Smooth muscle cell (in vitro differentiated cells): ENCODE data around the gene NDUFC1. TPM values are rescaled to one million over a fixed set of nuclear protein-coding genes. Genes with fewer than 3 reads are reported as not detected.

Experiments
- DNase-seq: peaks from one replicate; lab custom pipeline; 2025; ENCODE audit not compliant: unreplicated experiment; lab: John Stamatoyannopoulos, UW
- H2AFZ ChIP-seq: fragments of 200-600 bp; sonication (generic); 2 replicates; pipeline ENCODE4 v1.6.0; 2016; ENCODE audit warnings: antibody characterized with exemption, low read depth, mild to moderate bottlenecking
- H3F3A ChIP-seq: fragments of 200-600 bp; sonication (generic); 2 replicates; pipeline ENCODE4 v1.6.0; 2017; ENCODE audit warnings: antibody characterized with exemption, low read depth
- H3K27ac ChIP-seq: fragments of 200-600 bp; sonication (generic); 2 replicates; pipeline ENCODE4 v1.5.1; 2016; ENCODE audit warnings: low read depth, mild to moderate bottlenecking
- H3K27me3 ChIP-seq: fragments of 200-600 bp; sonication (generic); 2 replicates; pipeline ENCODE4 v1.6.1; 2016; ENCODE audit warnings: low read depth, mild to moderate bottlenecking
- H3K36me3 ChIP-seq: fragments of 200-600 bp; sonication (generic); 2 replicates; pipeline ENCODE4 v1.5.1; 2016; ENCODE audit warnings: low read depth
- H3K4me1 ChIP-seq: fragments of 200-600 bp; sonication (generic); 2 replicates; pipeline ENCODE4 v1.5.1; 2016; ENCODE audit warnings: low read depth
- H3K4me2 ChIP-seq: fragments of 200-600 bp; sonication (generic); 2 replicates; pipeline ENCODE4 v1.6.0; 2016; ENCODE audit warnings: mild to moderate bottlenecking
- H3K4me3 ChIP-seq: fragments of 200-600 bp; sonication (generic); 2 replicates; pipeline ENCODE4 v1.5.1; 2016; ENCODE audit warnings: mild to moderate bottlenecking
- H3K79me2 ChIP-seq: fragments of 200-600 bp; sonication (generic); 2 replicates; pipeline ENCODE4 v1.6.0; 2016; ENCODE audit warnings: low read depth, mild to moderate bottlenecking
- H3K9ac ChIP-seq: fragments of 200-600 bp; sonication (generic); 2 replicates; pipeline ENCODE4 v1.6.0; 2016; ENCODE audit warnings: low read depth
- H3K9me3 ChIP-seq: fragments of 200-600 bp; sonication (generic); replicated peaks from 2 replicates; pipeline ENCODE4 v1.5.1; 2016; ENCODE audit warnings: low read depth
- H4K20me1 ChIP-seq: fragments of 200-600 bp; sonication (generic); 2 replicates; pipeline ENCODE4 v1.6.0; 2016; ENCODE audit warnings: low read depth
- CTCF ChIP-seq: fragments of 200-600 bp; sonication (generic); IDR thresholded peaks from 2 replicates; pipeline ENCODE4 v1.5.1; 2017; ENCODE audit warnings: borderline replicate concordance, mild to moderate bottlenecking, antibody characterized with exemption; ENCODE audit not compliant: insufficient read depth, poor library complexity, severe bottlenecking
- WGBS: methylation state at CpG from one replicate; pipeline ENCODE4 v1.1.7; 2016; ENCODE audit warnings: low lambda C conversion rate; 5-methylcytosine and 5-hydroxymethylcytosine counted together
- polyA plus RNA-seq: library from polyadenylated mRNA; unstranded; fragments of >200 nt; fragmentation: Nextera tagmentation; extraction: Ambion mirVana; gene quantifications from 2 replicates; pipeline ENCODE4 v1.2.1, GENCODE V29; 2016
- total RNA-seq: library from RNA; depleted of rRNA; stranded (reverse); fragments of >200 nt; gene quantifications from 2 replicates; pipeline ENCODE4 v1.2.3, GENCODE V29; 2014

Gene NDUFC1
- total and polyA plus RNA-seq, 2 experiments from 2014 or later = 56.8 to 169 TPM

DNA sequence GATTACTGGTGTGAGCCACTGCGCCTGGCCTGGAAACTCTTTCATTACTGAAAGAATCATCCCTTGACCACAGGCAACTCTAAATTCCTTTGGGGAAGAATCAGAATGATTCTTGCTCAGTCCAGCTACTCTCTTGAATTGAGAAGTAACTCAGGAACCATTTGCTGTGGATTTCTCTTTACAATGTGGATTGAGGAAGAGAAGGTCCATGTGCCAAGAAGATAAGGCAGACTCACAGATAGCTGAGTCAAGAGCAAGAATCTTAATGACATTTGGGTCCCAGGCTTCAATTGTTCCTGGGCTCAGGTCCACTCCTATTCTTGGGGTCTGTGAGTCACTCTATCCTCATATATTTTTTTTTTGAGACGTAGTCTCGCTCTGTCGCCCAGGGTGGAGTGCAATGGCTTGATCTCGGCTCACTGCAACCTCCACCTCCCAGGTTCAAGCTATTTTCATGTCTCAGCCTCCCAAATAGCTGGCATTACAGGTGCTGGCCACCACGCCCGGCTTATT, 16.0 kb downstream of the NDUFC1 start:
- Histone ChIP-seq H3K4me2 (no peak overlapping the region), H3K36me3 (no peaks in the 10 kb centered on the region), H3K27me3 (no peaks in the 10 kb centered on the region), H3K9me3 (no peaks in the 10 kb centered on the region), H3F3A (no peaks in the 10 kb centered on the region), H2AFZ (no peak overlapping the region), H4K20me1 (no peaks in the 10 kb centered on the region), H3K27ac (no peak overlapping the region), H3K9ac (no peak overlapping the region), H3K4me3 (no peak overlapping the region), H3K4me1 (no peaks in the 10 kb centered on the region), H3K79me2 (no peaks in the 10 kb centered on the region)
- TF ChIP-seq CTCF = no peak
- WGBS = 97% methylated on average over 7 of the region's 7 CpGs
- DNase-seq = no peak

DNA sequence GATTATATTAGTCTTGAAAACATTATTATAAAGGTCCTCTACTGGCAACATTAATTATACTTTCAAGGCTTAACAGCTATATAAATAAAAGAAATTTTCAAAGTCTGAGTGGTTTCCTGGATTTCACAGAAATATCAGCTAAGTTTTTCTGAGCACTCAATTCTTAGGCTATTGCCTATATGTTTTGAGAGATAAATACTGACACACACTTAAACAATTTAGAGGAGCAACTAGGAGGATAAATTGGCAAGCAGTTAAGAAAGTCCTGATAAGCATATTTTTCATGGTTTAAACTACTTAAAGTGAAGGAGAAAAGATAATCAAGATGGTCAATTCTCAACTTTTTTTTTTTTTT, 19.6 kb downstream of the NDUFC1 start:
- Histone ChIP-seq H3K4me2 (no peak overlapping the region), H3K9ac (no peak overlapping the region), H3K4me1 (no peaks in the 10 kb centered on the region), H3K79me2 (no peaks in the 10 kb centered on the region), H3K36me3 (no peaks in the 10 kb centered on the region), H3F3A (no peaks in the 10 kb centered on the region), H3K9me3 (no peaks in the 10 kb centered on the region), H3K4me3 (no peak overlapping the region), H3K27ac (no peak overlapping the region), H3K27me3 (peaks cover 31% of the 10 kb centered on the region), H4K20me1 (no peaks in the 10 kb centered on the region), H2AFZ (no peak overlapping the region)
- no peak for TF ChIP-seq CTCF
- DNase-seq = no peak

GRCh38 chr4:139282065-139282720, 20.1 kb downstream of the NDUFC1 start:
- Histone ChIP-seq H3K27ac (no peak overlapping the region), H4K20me1 (no peaks in the 10 kb centered on the region), H2AFZ (no peak overlapping the region), H3K4me2 (no peak overlapping the region), H3K27me3 (peaks cover 35% of the 10 kb centered on the region), H3K36me3 (no peaks in the 10 kb centered on the region), H3K4me1 (no peaks in the 10 kb centered on the region), H3F3A (no peaks in the 10 kb centered on the region), H3K9me3 (no peaks in the 10 kb centered on the region), H3K4me3 (no peak overlapping the region), H3K79me2 (no peaks in the 10 kb centered on the region), H3K9ac (no peak overlapping the region)
- TF ChIP-seq CTCF = no peak
- 72% methylated on average over 7 of the region's 7 CpGs for WGBS
- DNase-seq = no peak
